ENCODE data around the gene DHRS13.

DNA sequence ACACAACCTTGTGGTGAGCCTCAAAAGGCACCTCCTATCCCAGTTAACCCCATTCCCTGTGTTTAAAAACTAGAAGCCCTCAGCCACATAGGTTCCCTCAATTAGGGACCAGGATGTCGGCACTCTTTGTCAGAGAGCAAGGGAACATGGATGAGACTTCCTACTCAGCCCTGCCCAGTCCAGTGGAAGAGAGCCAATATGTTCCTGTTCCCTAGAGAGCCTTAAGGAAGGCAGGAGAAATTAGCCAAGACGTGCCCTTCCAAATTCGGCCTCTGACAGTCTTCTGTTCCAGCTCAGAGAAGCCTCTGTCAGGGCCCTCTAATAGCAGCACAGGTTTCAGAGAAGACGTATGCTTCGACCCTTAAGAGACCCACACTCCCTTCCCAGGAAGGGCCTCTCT is 14.6 kb upstream of the DHRS13 start:
- TF ChIP-seq, protein P1, sequence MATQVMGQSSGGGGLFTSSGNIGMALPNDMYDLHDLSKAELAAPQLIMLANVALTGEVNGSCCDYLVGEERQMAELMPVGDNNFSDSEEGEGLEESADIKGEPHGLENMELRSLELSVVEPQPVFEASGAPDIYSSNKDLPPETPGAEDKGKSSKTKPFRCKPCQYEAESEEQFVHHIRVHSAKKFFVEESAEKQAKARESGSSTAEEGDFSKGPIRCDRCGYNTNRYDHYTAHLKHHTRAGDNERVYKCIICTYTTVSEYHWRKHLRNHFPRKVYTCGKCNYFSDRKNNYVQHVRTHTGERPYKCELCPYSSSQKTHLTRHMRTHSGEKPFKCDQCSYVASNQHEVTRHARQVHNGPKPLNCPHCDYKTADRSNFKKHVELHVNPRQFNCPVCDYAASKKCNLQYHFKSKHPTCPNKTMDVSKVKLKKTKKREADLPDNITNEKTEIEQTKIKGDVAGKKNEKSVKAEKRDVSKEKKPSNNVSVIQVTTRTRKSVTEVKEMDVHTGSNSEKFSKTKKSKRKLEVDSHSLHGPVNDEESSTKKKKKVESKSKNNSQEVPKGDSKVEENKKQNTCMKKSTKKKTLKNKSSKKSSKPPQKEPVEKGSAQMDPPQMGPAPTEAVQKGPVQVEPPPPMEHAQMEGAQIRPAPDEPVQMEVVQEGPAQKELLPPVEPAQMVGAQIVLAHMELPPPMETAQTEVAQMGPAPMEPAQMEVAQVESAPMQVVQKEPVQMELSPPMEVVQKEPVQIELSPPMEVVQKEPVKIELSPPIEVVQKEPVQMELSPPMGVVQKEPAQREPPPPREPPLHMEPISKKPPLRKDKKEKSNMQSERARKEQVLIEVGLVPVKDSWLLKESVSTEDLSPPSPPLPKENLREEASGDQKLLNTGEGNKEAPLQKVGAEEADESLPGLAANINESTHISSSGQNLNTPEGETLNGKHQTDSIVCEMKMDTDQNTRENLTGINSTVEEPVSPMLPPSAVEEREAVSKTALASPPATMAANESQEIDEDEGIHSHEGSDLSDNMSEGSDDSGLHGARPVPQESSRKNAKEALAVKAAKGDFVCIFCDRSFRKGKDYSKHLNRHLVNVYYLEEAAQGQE (IDR thresholded peaks at IDR 0.05; ENCODE audit: insufficient read depth in 1 of 2, low read depth in 2 of 2, low read length in 2 of 2), result no peak
- TF ChIP-seq POLR2AphosphoS5 (IDR thresholded peaks at IDR 0.05; ENCODE audit: low read depth, low read length) (no peak), TAF1 (IDR thresholded peaks at IDR 0.05; ENCODE audit: borderline replicate concordance, insufficient read depth, low read length) (no peak)
